Thyroid gland (tissue), 4 donors: Measurements from ENCODE around the gene ANKRD55. TPM values are rescaled to one million over a fixed set of nuclear protein-coding genes. Genes with fewer than 3 reads are reported as not detected.
"Not testable (repeated sequence)": the region's sequence is repeated elsewhere in the genome, so short reads cannot be mapped to it uniquely, and the experiment has no call there.

Experiments used
- DNase-seq, 2 donors: peaks; one replicate each; pipeline ENCODE4 v3.0.0-alpha.2; 2019
- H3K27ac ChIP-seq, 3 donors: fragments of 200-600 bp; sonication (generic); 1 replicate in 2 of 3; 2 replicates in 1 of 3; pipeline ENCODE4 v1.5.1; 2016 to 2019; ENCODE audit warnings: mild to moderate bottlenecking in 1 of 3, moderate library complexity in 1 of 3
- H3K27me3 ChIP-seq: fragments of 200-600 bp; sonication (generic); one replicate; pipeline ENCODE4 v1.5.1; 2019
- H3K36me3 ChIP-seq, 2 donors: fragments of 200-600 bp; sonication (generic); one replicate each; pipeline ENCODE4 v1.5.1; 2016 to 2019
- H3K4me1 ChIP-seq, 2 donors: fragments of 200-600 bp; sonication (generic); one replicate each; pipeline ENCODE4 v1.5.1; 2017 to 2019
- H3K4me3 ChIP-seq, 3 donors: fragments of 200-600 bp; sonication (generic); replicated peaks in 1 of 3; 1 replicate in 2 of 3; 2 replicates in 1 of 3; pipeline ENCODE4 v1.5.1; 2016; ENCODE audit warnings: mild to moderate bottlenecking in 1 of 3
- H3K9me3 ChIP-seq: fragments of 200-600 bp; sonication (generic); one replicate; pipeline ENCODE4 v1.5.1; 2017
- POLR2A ChIP-seq, 2 donors: fragments of 450-650 bp; IDR thresholded peaks; one replicate each; pipeline ENCODE4 v1.6.1; 2017; ENCODE audit warnings: antibody characterized with exemption in 2 of 2, mild to moderate bottlenecking in 2 of 2, moderate library complexity in 1 of 2
- WGBS, 2 donors: methylation state at CpG; one replicate each; pipeline ENCODE4 v1.1.5; 2017; 5-methylcytosine and 5-hydroxymethylcytosine counted together
- intact Hi-C: fragments of 100-400 bp; cut with DNase I; formaldehyde crosslinking; loops from one replicate; pipeline ENCODE4 v1.15.1; 2023
- total RNA-seq, 4 donors: library from RNA; depleted of rRNA; stranded (reverse); fragments of >200 nt; gene quantifications; one replicate each; pipeline ENCODE4 v1.2.3, GENCODE V29; 2016
- TF ChIP-seq, protein P1 (sequence below), 6 experiments: fragments of 200-600 bp in 3 of 6; fragments of 450-650 bp in 3 of 6; sonication (generic) in 3 of 6; IDR thresholded peaks; one replicate each; pipeline ENCODE4 v1.5.1; 2016 to 2019; ENCODE audit warnings: antibody characterized with exemption in 6 of 6, mild to moderate bottlenecking in 2 of 6, inconsistent platforms in 1 of 6, moderate library complexity in 1 of 6

ANKRD55 gene
- total RNA-seq, 4 donors from 2014 or later: 0.22 to 0.94 TPM; not detected in 2

DNA sequence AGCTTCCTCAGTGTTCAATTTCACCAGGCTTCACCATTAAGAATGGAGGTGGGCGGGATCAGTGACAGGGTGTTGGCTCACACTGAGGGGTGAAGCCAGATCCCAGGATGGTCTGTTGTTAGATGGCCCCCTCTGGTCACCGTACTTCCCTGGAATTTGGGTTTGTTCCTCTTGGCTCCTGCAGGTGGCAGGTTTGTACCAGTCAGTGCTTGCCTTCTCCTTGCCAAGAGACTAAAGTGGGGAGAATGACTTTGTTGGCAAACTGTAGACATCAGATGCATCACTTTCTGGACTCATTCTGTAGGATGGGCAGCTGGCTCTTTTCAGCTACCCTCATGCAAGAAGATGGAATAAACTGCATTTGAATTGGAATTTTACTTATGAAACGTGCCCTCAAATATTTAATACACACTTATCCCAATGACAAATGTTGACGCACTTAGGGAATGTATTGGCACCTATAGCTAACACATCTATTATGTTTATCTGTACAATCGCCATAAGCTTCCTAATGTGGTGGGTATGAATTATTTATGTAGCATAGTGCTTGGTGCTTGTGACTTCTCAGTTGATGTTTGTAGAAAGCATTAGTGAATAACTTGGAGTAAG is 31.4 kb upstream of the ANKRD55 start:
- H3K4me1 ChIP-seq: peaks cover 3 to 5% of the 10 kb centered on the region in 2 donors
- DNase-seq: peak; percentile 39 to 45
- intact Hi-C loops: loop anchor here (10.0 kb wide), 1 partner anchor 960 kb away; no protein-coding TSS in a partner anchor
- H3K36me3 ChIP-seq: no peaks in the 10 kb centered on the region
- TF ChIP-seq POLR2A (IDR thresholded peaks at IDR 0.05): no peak
- TF ChIP-seq, protein P1, sequence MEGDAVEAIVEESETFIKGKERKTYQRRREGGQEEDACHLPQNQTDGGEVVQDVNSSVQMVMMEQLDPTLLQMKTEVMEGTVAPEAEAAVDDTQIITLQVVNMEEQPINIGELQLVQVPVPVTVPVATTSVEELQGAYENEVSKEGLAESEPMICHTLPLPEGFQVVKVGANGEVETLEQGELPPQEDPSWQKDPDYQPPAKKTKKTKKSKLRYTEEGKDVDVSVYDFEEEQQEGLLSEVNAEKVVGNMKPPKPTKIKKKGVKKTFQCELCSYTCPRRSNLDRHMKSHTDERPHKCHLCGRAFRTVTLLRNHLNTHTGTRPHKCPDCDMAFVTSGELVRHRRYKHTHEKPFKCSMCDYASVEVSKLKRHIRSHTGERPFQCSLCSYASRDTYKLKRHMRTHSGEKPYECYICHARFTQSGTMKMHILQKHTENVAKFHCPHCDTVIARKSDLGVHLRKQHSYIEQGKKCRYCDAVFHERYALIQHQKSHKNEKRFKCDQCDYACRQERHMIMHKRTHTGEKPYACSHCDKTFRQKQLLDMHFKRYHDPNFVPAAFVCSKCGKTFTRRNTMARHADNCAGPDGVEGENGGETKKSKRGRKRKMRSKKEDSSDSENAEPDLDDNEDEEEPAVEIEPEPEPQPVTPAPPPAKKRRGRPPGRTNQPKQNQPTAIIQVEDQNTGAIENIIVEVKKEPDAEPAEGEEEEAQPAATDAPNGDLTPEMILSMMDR (IDR thresholded peaks at IDR 0.05): peak in 5 of 6 experiments; percentile 27 to 84 (median 80)
- no peaks in the 10 kb centered on the region for H3K9me3 ChIP-seq
- no peak overlapping the region for H3K4me3 ChIP-seq
- no peaks in the 10 kb centered on the region for H3K27me3 ChIP-seq
- H3K27ac ChIP-seq: no peak overlapping the region
- 71 to 75% methylated on average over 5 of the region's 5 CpGs for WGBS, 2 donors

DNA sequence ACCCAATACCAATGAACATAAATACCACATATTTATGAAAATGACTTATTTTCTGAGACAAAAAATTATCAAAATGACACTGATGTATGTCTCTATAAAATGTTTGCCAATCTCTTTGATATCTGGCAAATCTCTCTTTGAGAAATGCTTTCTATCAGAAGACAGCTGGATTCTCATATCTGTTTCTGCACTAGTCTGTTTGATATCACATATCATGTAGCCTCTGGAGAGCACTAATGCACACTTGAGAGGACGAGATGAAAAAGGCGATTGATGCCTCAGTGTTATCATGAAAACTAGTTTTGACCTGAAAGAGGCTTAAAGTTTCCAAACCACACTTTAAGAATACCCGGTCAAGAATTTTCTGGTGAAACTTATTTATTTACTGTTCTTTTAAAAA is 29.1 kb upstream of the ANKRD55 start:
- Histone ChIP-seq H3K4me3 (no peak overlapping the region), H3K9me3 (no peaks in the 10 kb centered on the region), H3K4me1 (peaks cover 0 to 18% of the 10 kb centered on the region in 2 donors), H3K36me3 (no peaks in the 10 kb centered on the region), H3K27ac (no peak overlapping the region), H3K27me3 (no peaks in the 10 kb centered on the region)
- TF ChIP-seq, protein P1 (IDR thresholded peaks at IDR 0.05): no peak
- TF ChIP-seq POLR2A (IDR thresholded peaks at IDR 0.05): no peak
- intact Hi-C loops: loop anchor here (10.0 kb wide), 1 partner anchor 963 kb away; no protein-coding TSS in a partner anchor
- WGBS, 2 donors: 86 to 87% methylated on average over 3 of the region's 3 CpGs
- no peak for DNase-seq

DNA sequence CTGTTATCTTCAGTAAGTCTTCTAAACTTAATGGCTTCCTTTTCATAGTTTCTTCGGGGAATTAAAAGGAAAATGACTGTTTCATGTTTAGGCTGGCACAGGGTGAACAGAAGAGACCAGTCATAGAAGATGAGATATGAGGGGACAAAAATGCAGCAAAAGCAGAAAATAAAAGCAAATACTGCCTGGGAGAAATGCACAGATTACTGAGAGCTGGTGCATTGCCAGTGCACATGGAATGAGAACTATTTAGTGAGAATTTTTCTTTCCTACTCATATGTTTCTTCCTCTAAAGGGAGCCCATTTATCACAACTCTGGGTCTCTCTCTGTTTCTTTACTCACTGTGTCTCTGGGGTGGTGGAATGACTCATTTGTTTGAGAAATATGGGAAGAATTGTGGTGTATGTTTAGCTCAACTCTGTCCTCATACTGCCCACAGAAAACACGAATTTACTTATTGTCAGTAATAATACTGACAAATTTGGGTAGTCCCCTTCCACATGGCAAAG is 25.9 kb upstream of the ANKRD55 start:
- Histone ChIP-seq H3K36me3 (no peaks in the 10 kb centered on the region), H3K4me1 (peaks cover 3 to 22% of the 10 kb centered on the region in 2 donors), H3K27ac (no peak overlapping the region), H3K4me3 (no peak overlapping the region), H3K27me3 (no peaks in the 10 kb centered on the region), H3K9me3 (no peaks in the 10 kb centered on the region)
- intact Hi-C loops: no loop called here
- 65 to 70% methylated on average over 2 of the region's 2 CpGs for WGBS, 2 donors
- no peak for DNase-seq
- TF ChIP-seq, protein P1 (IDR thresholded peaks at IDR 0.05): no peak
- TF ChIP-seq POLR2A (IDR thresholded peaks at IDR 0.05): no peak

DNA sequence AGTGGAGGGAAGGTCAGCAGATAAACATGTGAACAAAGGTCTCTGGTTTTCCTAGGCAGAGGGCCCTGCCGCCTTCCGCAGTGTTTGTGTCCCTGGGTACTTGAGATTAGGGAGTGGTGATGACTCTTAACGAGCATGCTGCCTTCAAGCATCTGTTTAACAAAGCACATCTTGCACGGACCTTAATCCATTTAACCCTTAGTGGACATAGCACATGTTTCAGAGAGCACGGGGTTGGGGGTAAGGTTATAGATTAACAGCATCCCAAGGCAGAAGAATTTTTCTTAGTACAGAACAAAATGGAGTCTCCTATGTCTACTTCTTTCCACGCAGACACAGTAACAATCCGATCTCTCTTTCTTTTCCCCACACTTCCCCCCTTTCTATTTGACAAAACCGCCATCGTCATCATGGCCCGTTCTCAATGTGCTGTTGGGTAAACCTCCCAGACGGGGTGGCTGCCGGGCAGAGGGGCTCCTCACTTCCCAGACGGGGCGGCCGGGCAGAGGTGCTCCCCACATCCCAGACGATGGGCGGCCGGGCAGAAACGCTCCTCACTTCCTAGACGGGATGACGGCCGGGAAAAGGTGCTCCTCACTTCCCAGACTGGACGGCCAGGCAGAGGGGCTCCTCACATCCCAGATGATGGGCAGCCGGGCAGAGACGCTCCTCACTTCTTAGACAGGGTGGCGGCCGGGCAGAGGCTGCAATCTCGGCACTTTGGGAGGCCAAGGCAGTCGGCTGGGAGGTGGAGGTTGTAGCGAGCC is 24.8 kb upstream of the ANKRD55 start:
- WGBS, 2 donors: 81 to 85% methylated on average over 27 to 29 of the region's 30 CpGs
- H3K27me3 ChIP-seq, intact Hi-C loops, H3K27ac ChIP-seq, DNase-seq, H3K36me3 ChIP-seq, H3K9me3 ChIP-seq, H3K4me3 ChIP-seq: not testable (repeated sequence)
- peaks cover 3 to 22% of the 10 kb centered on the region in 2 donors for H3K4me1 ChIP-seq

DNA sequence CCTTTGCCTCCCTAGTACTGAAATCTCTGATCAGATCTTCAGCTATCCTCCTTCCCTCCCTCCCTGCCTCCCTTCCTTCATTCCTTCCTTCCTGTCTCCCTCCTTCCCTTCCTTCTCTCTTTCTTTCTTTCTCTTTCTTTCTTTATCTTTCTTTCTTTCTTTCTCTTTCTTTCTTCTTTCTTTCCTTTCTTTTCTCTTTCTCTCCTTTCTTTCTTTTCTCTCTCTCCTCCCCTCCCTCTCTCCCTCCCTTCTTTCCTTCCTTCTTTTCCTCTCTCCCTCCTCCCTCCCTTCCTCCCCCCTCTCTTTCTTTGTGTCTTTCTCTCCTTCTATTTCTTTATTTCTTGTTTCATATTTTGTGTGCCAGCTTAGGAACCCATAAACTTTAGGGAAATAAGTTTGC is 23.9 kb upstream of the ANKRD55 start:
- Histone ChIP-seq H3K27me3 (no peaks in the 10 kb centered on the region), H3K4me1 (peaks cover 3 to 22% of the 10 kb centered on the region in 2 donors), H3K9me3 (no peaks in the 10 kb centered on the region), H3K27ac (no peak overlapping the region), H3K4me3 (no peak overlapping the region), H3K36me3 (no peaks in the 10 kb centered on the region)
- TF ChIP-seq, protein P1 (IDR thresholded peaks at IDR 0.05): no peak
- TF ChIP-seq POLR2A (IDR thresholded peaks at IDR 0.05): no peak
- intact Hi-C loops: no loop called here
- no peak for DNase-seq
